GM18873 (cell line): Measurements from ENCODE around the gene AMIGO3.

Experiments
- ATAC-seq: cut with Tn5 transposase; IDR thresholded peaks from one replicate; pipeline ENCODE4 v1.9.1; 2021; ENCODE audit warnings: mild to moderate bottlenecking, moderate library complexity, moderate number of reproducible peaks; ENCODE audit not compliant: unreplicated experiment, low FRiP score

The AMIGO3 gene

GRCh38 chr3:49673121-49673714, 46.3 kb downstream of the AMIGO3 start:
- no peak for ATAC-seq

- no peak for ATAC-seq
Measured at GRCh38 chr3:49671291-49672288, 47.9 kb downstream of the AMIGO3 start.

- ATAC-seq, result no peak
Measured at GRCh38 chr3:49670940-49671290, 48.6 kb downstream of the AMIGO3 start.

GRCh38 chr3:49669352-49669751, 50.1 kb downstream of the AMIGO3 start:
- ATAC-seq, result no peak

GRCh38 chr3:49668861-49669260, 50.6 kb downstream of the AMIGO3 start:
- no peak for ATAC-seq

- no peak for ATAC-seq
Measured at GRCh38 chr3:49668414-49668797, 51.1 kb downstream of the AMIGO3 start.

- no peak for ATAC-seq
Measured at GRCh38 chr3:49667701-49668413, 51.6 kb downstream of the AMIGO3 start.
